NCI-H226 (cell line): ENCODE measurements around the gene NEUROD1.

ENCODE experiments used
- DNase-seq: peaks from one replicate; pipeline ENCODE4 v3.0.0-alpha.2; 2015

The NEUROD1 gene

GRCh38 chr2:181632733-181633401 lies 47.5 kb downstream of the NEUROD1 start:
- DNase-seq: no peak

GRCh38 chr2:181628590-181629585 lies 51.4 kb downstream of the NEUROD1 start:
- DNase-seq: no peak

- no peak for DNase-seq
These were observed 52.8 kb downstream of the NEUROD1 start for GRCh38 chr2:181627545-181627944.

GRCh38 chr2:181626671-181627070 lies 53.6 kb downstream of the NEUROD1 start:
- no peak for DNase-seq
